H9 (cell line): ENCODE measurements around the gene RNU6-1. TPM values are rescaled to one million over a fixed set of nuclear protein-coding genes. Genes with fewer than 3 reads are reported as not detected.

Source experiments
- DNase-seq: peaks from one replicate; pipeline ENCODE4 v3.0.0-alpha.2; 2017
- H2AFZ ChIP-seq: one replicate; pipeline ENCODE4 v1.6.1; 2013; ENCODE audit warnings: mild to moderate bottlenecking, low read length, control low read depth, moderate library complexity
- H2AK5ac ChIP-seq: 2 replicates; pipeline ENCODE4 v1.6.1; 2013; ENCODE audit warnings: low read length, control low read depth, mixed read lengths; ENCODE audit not compliant: insufficient read length
- H2BK120ac ChIP-seq: one replicate; pipeline ENCODE4 v1.6.1; 2013; ENCODE audit warnings: low read depth, mild to moderate bottlenecking, low read length, control low read depth, inconsistent platforms; ENCODE audit not compliant: poor library complexity, severe bottlenecking
- H2BK12ac ChIP-seq: 2 replicates; pipeline ENCODE4 v1.6.1; 2013; ENCODE audit warnings: low read length, control low read depth, mixed read lengths, low read depth; ENCODE audit not compliant: insufficient read length
- H2BK15ac ChIP-seq: 2 replicates; pipeline ENCODE4 v1.6.1; 2013; ENCODE audit warnings: low read depth, low read length, control low read depth
- H2BK20ac ChIP-seq: one replicate; pipeline ENCODE4 v1.6.1; 2013; ENCODE audit warnings: low read depth, mild to moderate bottlenecking, low read length, control low read depth, inconsistent platforms; ENCODE audit not compliant: poor library complexity, severe bottlenecking
- H2BK5ac ChIP-seq: 2 replicates; pipeline ENCODE4 v1.6.1; 2013; ENCODE audit warnings: low read length, control low read depth, mixed read lengths; ENCODE audit not compliant: insufficient read length
- H3K14ac ChIP-seq: 2 replicates; pipeline ENCODE4 v1.6.1; 2013; ENCODE audit warnings: low read length, control low read depth; ENCODE audit not compliant: insufficient read depth
- H3K18ac ChIP-seq: 2 replicates; pipeline ENCODE4 v1.6.1; 2013; ENCODE audit warnings: low read depth, mild to moderate bottlenecking, mixed read lengths, low read length, control low read depth; ENCODE audit not compliant: insufficient read length
- H3K23ac ChIP-seq: 2 replicates; pipeline ENCODE4 v1.6.1; 2013; ENCODE audit warnings: low read length, control low read depth, mixed read lengths, low read depth; ENCODE audit not compliant: insufficient read length
- H3K23me2 ChIP-seq: 2 replicates; pipeline ENCODE4 v1.6.1; 2013; ENCODE audit warnings: low read depth, mild to moderate bottlenecking, mixed read lengths, low read length, control low read depth; ENCODE audit not compliant: insufficient read length, poor library complexity, severe bottlenecking
- H3K27ac ChIP-seq: 2 replicates; pipeline ENCODE4 v1.5.1; 2013; ENCODE audit warnings: low read length, control low read depth, mixed read lengths, low read depth; ENCODE audit not compliant: insufficient read length
- H3K27me3 ChIP-seq: 2 replicates; pipeline ENCODE4 v1.6.1; 2013; ENCODE audit warnings: low read length, control low read depth, inconsistent platforms; ENCODE audit not compliant: insufficient read depth
- H3K4ac ChIP-seq: 2 replicates; pipeline ENCODE4 v1.6.1; 2013; ENCODE audit warnings: low read depth, mild to moderate bottlenecking, control low read depth, inconsistent platforms, low read length, moderate library complexity
- H3K4me1 ChIP-seq: 2 replicates; pipeline ENCODE4 v1.6.1; 2013; ENCODE audit warnings: low read length, control low read depth, inconsistent platforms; ENCODE audit not compliant: insufficient read depth
- H3K4me2 ChIP-seq: 2 replicates; pipeline ENCODE4 v1.6.1; 2013; ENCODE audit warnings: low read length, control low read depth, mixed read lengths; ENCODE audit not compliant: insufficient read length, insufficient read depth
- H3K56ac ChIP-seq: 2 replicates; pipeline ENCODE4 v1.6.1; 2013; ENCODE audit warnings: low read depth, mild to moderate bottlenecking, mixed read lengths, low read length, control low read depth; ENCODE audit not compliant: insufficient read length
- H3K79me1 ChIP-seq: 2 replicates; pipeline ENCODE4 v1.6.1; 2013; ENCODE audit warnings: low read depth, mild to moderate bottlenecking, moderate library complexity, low read length, control low read depth, inconsistent platforms; ENCODE audit not compliant: insufficient read depth, poor library complexity, severe bottlenecking
- H3K79me2 ChIP-seq: 2 replicates; pipeline ENCODE4 v1.6.1; 2013; ENCODE audit warnings: low read length, control low read depth, inconsistent platforms; ENCODE audit not compliant: insufficient read depth
- H3K9ac ChIP-seq: 2 replicates; pipeline ENCODE4 v1.6.1; 2013; ENCODE audit warnings: low read length, control low read depth, mixed read lengths; ENCODE audit not compliant: insufficient read length; ENCODE audit errors: extremely low read depth
- H3K9me3 ChIP-seq: one replicate; pipeline ENCODE4 v1.6.1; 2013; ENCODE audit warnings: low read depth, low read length, inconsistent platforms; ENCODE audit not compliant: control insufficient read depth
- H3T11ph ChIP-seq: one replicate; pipeline ENCODE4 v1.6.1; 2013; ENCODE audit warnings: mild to moderate bottlenecking, low read length, control low read depth, inconsistent platforms
- H4K20me1 ChIP-seq: one replicate; pipeline ENCODE4 v1.6.1; 2013; ENCODE audit not compliant: control insufficient read depth, insufficient read length, insufficient read depth
- H4K5ac ChIP-seq: 2 replicates; pipeline ENCODE4 v1.6.1; 2013; ENCODE audit warnings: low read depth, mild to moderate bottlenecking, mixed read lengths, low read length, control low read depth; ENCODE audit not compliant: insufficient read length
- H4K8ac ChIP-seq: replicated peaks from 2 replicates; pipeline ENCODE4 v1.6.1; 2013; ENCODE audit warnings: low read length, control low read depth, mixed read lengths, low read depth; ENCODE audit not compliant: insufficient read length
- H4K91ac ChIP-seq: 2 replicates; pipeline ENCODE4 v1.6.1; 2013; ENCODE audit warnings: low read depth, mild to moderate bottlenecking, moderate library complexity, mixed read lengths, low read length, control low read depth; ENCODE audit not compliant: insufficient read length
- H3K27ac Mint-ChIP-seq, 3 experiments: 2 replicates in 2 of 3; 3 replicates in 1 of 3; pipeline ENCODE4 v1.8.0; 2020 to 2021; ENCODE audit warnings: mixed read lengths in 3 of 3, mild to moderate bottlenecking in 1 of 3, moderate library complexity in 1 of 3
- H3K27me3 Mint-ChIP-seq: 2 replicates; pipeline ENCODE4 v1.8.0; 2021; ENCODE audit warnings: low read depth, mild to moderate bottlenecking, moderate library complexity, mixed read lengths
- H3K36me3 Mint-ChIP-seq, 3 experiments: 2 replicates in 2 of 3; 3 replicates in 1 of 3; pipeline ENCODE4 v1.8.0; 2020 to 2021; ENCODE audit warnings: low read depth in 3 of 3, mixed read lengths in 3 of 3; ENCODE audit not compliant: insufficient read depth in 1 of 3
- H3K4me1 Mint-ChIP-seq, 2 experiments: 2 replicates each; pipeline ENCODE4 v1.8.0; 2020; ENCODE audit warnings: mixed read lengths in 2 of 2
- H3K4me3 Mint-ChIP-seq, 2 experiments: 2 replicates in 1 of 2; 3 replicates in 1 of 2; pipeline ENCODE4 v1.8.0; 2020 to 2021; ENCODE audit warnings: mild to moderate bottlenecking in 2 of 2, mixed read lengths in 2 of 2, moderate library complexity in 1 of 2
- H3K9me3 Mint-ChIP-seq, 2 experiments: 2 replicates in 1 of 2; 3 replicates in 1 of 2; pipeline ENCODE4 v1.8.0; 2020; ENCODE audit warnings: mild to moderate bottlenecking in 2 of 2, mixed read lengths in 2 of 2, moderate library complexity in 1 of 2
- WGBS: extraction: QIAGEN DNeasy Blood & Tissue Kit; methylation state at CpG from one replicate; pipeline ENCODE4 v1.1.7; 2013; ENCODE audit warnings: missing lambda C conversion rate, low lambda C conversion rate, mixed read lengths; ENCODE audit not compliant: insufficient read length; ENCODE audit errors: extremely low coverage; 5-methylcytosine and 5-hydroxymethylcytosine counted together
- total RNA-seq: library from RNA; stranded (reverse); gene quantifications from 2 replicates; pipeline ENCODE4 v1.2.1, GENCODE V29; 2021
- TF ChIP-seq, protein P1 (sequence below): fragments of 200-600 bp; sonication (generic); conservative IDR thresholded peaks from 3 replicates; pipeline ENCODE4 v1.8.0; 2021; ENCODE audit warnings: antibody characterized with exemption, mild to moderate bottlenecking

The RNU6-1 gene
- total RNA-seq, 1 experiment from 2014 or later, result not detected

DNA sequence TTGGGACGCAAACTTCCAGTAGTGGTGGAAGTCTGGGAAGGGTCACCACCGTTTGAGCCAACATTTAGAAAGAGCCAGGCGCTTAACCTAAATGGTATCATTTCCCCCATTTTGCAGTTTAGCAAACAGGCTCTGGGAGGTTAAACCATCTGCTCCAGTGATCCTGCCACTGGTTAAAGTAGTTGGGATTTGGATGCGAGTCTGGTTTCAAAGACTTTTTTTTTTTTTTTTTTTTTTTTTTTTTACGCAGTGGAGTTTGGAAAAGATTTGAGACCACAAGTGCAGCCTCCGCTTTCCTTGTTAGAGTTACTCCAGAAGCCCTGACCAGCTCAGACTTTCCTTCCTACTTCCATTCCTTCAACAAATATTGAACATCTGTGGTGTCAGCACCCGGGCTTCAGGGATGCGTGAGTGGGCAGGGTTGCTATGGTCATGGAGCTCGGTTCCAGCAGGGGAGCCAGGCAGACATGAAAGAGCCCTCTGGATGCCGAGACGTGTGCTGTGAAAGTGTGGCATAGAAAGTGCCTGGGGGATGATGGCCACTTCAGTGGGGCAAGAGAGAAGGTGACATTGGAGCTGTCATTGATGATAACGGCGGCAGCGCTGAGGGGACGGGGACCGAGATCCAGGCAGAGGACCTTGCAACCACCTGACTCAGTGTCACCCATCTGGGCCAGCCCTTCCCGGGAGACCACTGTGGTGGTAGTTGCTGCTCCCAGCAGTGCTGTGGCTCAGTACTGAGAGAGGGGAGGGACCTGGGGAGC is 1.1 kb upstream of the RNU6-1 start:
- H3K27ac Mint-ChIP-seq, result no peak overlapping the region; a peak in 2 of 7 replicates
- H3K27ac ChIP-seq, result no peak overlapping the region

More for the DNA sequence above, 1.1 kb upstream of the RNU6-1 start:
- Histone ChIP-seq H3K23me2 (peaks cover 12% of the 10 kb centered on the region), H4K5ac (no peak overlapping the region), H2BK12ac (no peak overlapping the region), H4K20me1 (no peaks in the 10 kb centered on the region), H3K4ac (no peak overlapping the region), H3K79me2 (no peaks in the 10 kb centered on the region), H3T11ph (no peak overlapping the region), H3K23ac (no peak overlapping the region), H2BK5ac (no peak overlapping the region), H2BK120ac (no peak overlapping the region), H2AFZ (no peak overlapping the region), H3K9me3 (no peaks in the 10 kb centered on the region), H3K9ac (peak overlapping the region; percentile 45), H3K27me3 (peaks cover 21% of the 10 kb centered on the region; the same call in 1 of the 2 replicates), H4K91ac (no peak overlapping the region), H3K79me1 (no peaks in the 10 kb centered on the region), H3K14ac (no peak overlapping the region), H2AK5ac (no peak overlapping the region), H3K56ac (no peak overlapping the region), H3K4me1 (no peaks in the 10 kb centered on the region; the same call in 1 of the 2 replicates), H3K18ac (peak overlapping the region; percentile 18), H2BK20ac (no peak overlapping the region), H3K4me2 (peak overlapping the region; percentile 90), H4K8ac (no peak overlapping the region), H2BK15ac (no peak overlapping the region)
- no peaks in the 10 kb centered on the region for H3K36me3 Mint-ChIP-seq
- peak overlapping the region; percentile 94 to 96 for H3K4me3 Mint-ChIP-seq
- no peak for DNase-seq
- H3K27me3 Mint-ChIP-seq, result peaks cover 53% of the 10 kb centered on the region
- WGBS, result no CpG with 5 or more reads among the region's 17 CpGs
- peaks cover 56 to 57% of the 10 kb centered on the region in 2 experiments for H3K4me1 Mint-ChIP-seq
- peaks cover 4% of the 10 kb centered on the region in 2 experiments; a peak in 4 of 5 replicates for H3K9me3 Mint-ChIP-seq
- TF ChIP-seq, protein P1, sequence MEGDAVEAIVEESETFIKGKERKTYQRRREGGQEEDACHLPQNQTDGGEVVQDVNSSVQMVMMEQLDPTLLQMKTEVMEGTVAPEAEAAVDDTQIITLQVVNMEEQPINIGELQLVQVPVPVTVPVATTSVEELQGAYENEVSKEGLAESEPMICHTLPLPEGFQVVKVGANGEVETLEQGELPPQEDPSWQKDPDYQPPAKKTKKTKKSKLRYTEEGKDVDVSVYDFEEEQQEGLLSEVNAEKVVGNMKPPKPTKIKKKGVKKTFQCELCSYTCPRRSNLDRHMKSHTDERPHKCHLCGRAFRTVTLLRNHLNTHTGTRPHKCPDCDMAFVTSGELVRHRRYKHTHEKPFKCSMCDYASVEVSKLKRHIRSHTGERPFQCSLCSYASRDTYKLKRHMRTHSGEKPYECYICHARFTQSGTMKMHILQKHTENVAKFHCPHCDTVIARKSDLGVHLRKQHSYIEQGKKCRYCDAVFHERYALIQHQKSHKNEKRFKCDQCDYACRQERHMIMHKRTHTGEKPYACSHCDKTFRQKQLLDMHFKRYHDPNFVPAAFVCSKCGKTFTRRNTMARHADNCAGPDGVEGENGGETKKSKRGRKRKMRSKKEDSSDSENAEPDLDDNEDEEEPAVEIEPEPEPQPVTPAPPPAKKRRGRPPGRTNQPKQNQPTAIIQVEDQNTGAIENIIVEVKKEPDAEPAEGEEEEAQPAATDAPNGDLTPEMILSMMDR, result no peak
